ENCODE measurements around the gene AKIRIN2.

Gene AKIRIN2

GRCh38 chr6:87637106-87637505 is 64.9 kb downstream of the AKIRIN2 start:
- no peak for DNase-seq
- TF ChIP-seq GATA1 (IDR thresholded peaks at IDR 0.05; ENCODE audit: low read depth, low read length) (no peak), POLR2A (IDR thresholded peaks at IDR 0.05; ENCODE audit: low read length) (no peak)

GRCh38 chr6:87636315-87636714 is 65.7 kb downstream of the AKIRIN2 start:
- no peak for TF ChIP-seq GATA1 (IDR thresholded peaks at IDR 0.05; ENCODE audit: low read depth, low read length)
- TF ChIP-seq POLR2A (IDR thresholded peaks at IDR 0.05; ENCODE audit: low read length), result no peak
- DNase-seq, result no peak

GRCh38 chr6:87633851-87634250 is 68.2 kb downstream of the AKIRIN2 start:
- TF ChIP-seq POLR2A (IDR thresholded peaks at IDR 0.05; ENCODE audit: low read length), result no peak
- no peak for TF ChIP-seq GATA1 (IDR thresholded peaks at IDR 0.05; ENCODE audit: low read depth, low read length)

GRCh38 chr6:87630746-87631145 is 71.3 kb downstream of the AKIRIN2 start:
- TF ChIP-seq GATA1 (IDR thresholded peaks at IDR 0.05; ENCODE audit: low read depth, low read length), result no peak
- no peak for TF ChIP-seq POLR2A (IDR thresholded peaks at IDR 0.05; ENCODE audit: low read length)
- no peak for DNase-seq

More at GRCh38 chr6:87633851-87634250, 68.2 kb downstream of the AKIRIN2 start:
- DNase-seq, result no peak

- no peak for DNase-seq
- no peak for TF ChIP-seq GATA1 (IDR thresholded peaks at IDR 0.05; ENCODE audit: low read depth, low read length)
- no peak for TF ChIP-seq POLR2A (IDR thresholded peaks at IDR 0.05; ENCODE audit: low read length)
These were observed 73.2 kb downstream of the AKIRIN2 start for GRCh38 chr6:87628881-87629280.

- TF ChIP-seq POLR2A (IDR thresholded peaks at IDR 0.05; ENCODE audit: low read length) (no peak), GATA1 (IDR thresholded peaks at IDR 0.05; ENCODE audit: low read depth, low read length) (no peak)
- DNase-seq, result no peak
These were observed 73.6 kb downstream of the AKIRIN2 start for GRCh38 chr6:87628424-87628823.
